ENCODE data around the gene GFAP. TPM values are rescaled to one million over a fixed set of nuclear protein-coding genes. Genes with fewer than 3 reads are reported as not detected.

GFAP gene
- total RNA-seq, 1 experiment from 2014 or later: 1.6 TPM

GRCh38 chr17:44932096-44932786 is 16.9 kb upstream of the GFAP start (continued):
- TF ChIP-seq USF1 (CRISPR knock-in tag; IDR thresholded peaks at IDR 0.05): no peak
- no peak for TF ChIP-seq ERG (CRISPR knock-in tag; IDR thresholded peaks at IDR 0.05)
- no peak for TF ChIP-seq ZNF671 (CRISPR knock-in tag; IDR thresholded peaks at IDR 0.05)
- no peak for TF ChIP-seq MYBL2 (CRISPR knock-in tag; IDR thresholded peaks at IDR 0.05)
- TF ChIP-seq NFE2L1 (CRISPR knock-in tag; IDR thresholded peaks at IDR 0.05): no peak

- no peak for ATAC-seq
- DNase-seq (ENCODE audit: low spot score): no peak
These were observed 16.1 kb upstream of the GFAP start for GRCh38 chr17:44931376-44931775.

More at GRCh38 chr17:44931376-44931775, 16.1 kb upstream of the GFAP start:
- H3K4me1 Mint-ChIP-seq: no peaks in the 10 kb centered on the region
- H3K9me3 Mint-ChIP-seq: no peaks in the 10 kb centered on the region
- no peaks in the 10 kb centered on the region for H3K27me3 Mint-ChIP-seq (ENCODE audit: low read depth)
- POLR2A ChIA-PET: no interaction called here
- no peak overlapping the region for H3K27ac Mint-ChIP-seq
- CTCF ChIA-PET: interaction anchor here (0.8 to 1.0 kb wide), 2 partner anchors 9 to 30 kb away, joined by 3 read pairs; no protein-coding TSS in a partner anchor
- peaks cover 72% of the 10 kb centered on the region for H3K36me3 Mint-ChIP-seq
- H3K4me3 Mint-ChIP-seq: no peak overlapping the region
- TF ChIP-seq E2F4 (CRISPR knock-in tag; IDR thresholded peaks at IDR 0.05; ENCODE audit: borderline replicate concordance, low read depth): no peak
- TF ChIP-seq NFE2L1 (CRISPR knock-in tag; IDR thresholded peaks at IDR 0.05): no peak
- TF ChIP-seq HMGA2 (CRISPR knock-in tag; IDR thresholded peaks at IDR 0.05): no peak
- TF ChIP-seq FOXJ3 (CRISPR knock-in tag; IDR thresholded peaks at IDR 0.05; ENCODE audit: borderline replicate concordance): no peak
- no peak for TF ChIP-seq GRHL2 (CRISPR knock-in tag; IDR thresholded peaks at IDR 0.05; ENCODE audit: insufficient replicate concordance, severe bottlenecking)
- no peak for TF ChIP-seq ATF6 (CRISPR knock-in tag; IDR thresholded peaks at IDR 0.05)
- no peak for TF ChIP-seq FOXP4 (CRISPR knock-in tag; IDR thresholded peaks at IDR 0.05)
